HG03520 (cell line): ENCODE results near the gene KRTAP21-2.
"Not testable (repeated sequence)": the region's sequence is repeated elsewhere in the genome, so short reads cannot be mapped to it uniquely, and the experiment has no call there.

Experiments
- ATAC-seq: cut with Tn5 transposase; IDR thresholded peaks from one replicate; pipeline ENCODE4 v1.9.1; 2021; ENCODE audit warnings: mild to moderate bottlenecking, moderate library complexity; ENCODE audit not compliant: unreplicated experiment

Gene KRTAP21-2

GRCh38 chr21:30747159-30747558, at the start of gene KRTAP21-2:
KRTAP21-2 (minus strand) TSS chr21:30747259; CDS start chr21:30747202, 57 bp downstream.
- ATAC-seq: no peak

GRCh38 chr21:30793581-30794314, 46.7 kb upstream of the KRTAP21-2 start:
- ATAC-seq: no peak

- no peak for ATAC-seq
These were observed 32.2 kb upstream of the KRTAP21-2 start for GRCh38 chr21:30779249-30779648.

- no peak for ATAC-seq
These were observed 22.8 kb upstream of the KRTAP21-2 start for GRCh38 chr21:30769724-30770431.

- no peak for ATAC-seq
These were observed 13.7 kb upstream of the KRTAP21-2 start for GRCh38 chr21:30760776-30761175.

- ATAC-seq: no peak
These were observed 11.2 kb upstream of the KRTAP21-2 start for GRCh38 chr21:30758306-30758705.

GRCh38 chr21:30755328-30755727, 8.3 kb upstream of the KRTAP21-2 start, which contains the start of gene KRTAP21-1:
KRTAP21-1 (minus strand) TSS chr21:30755428; CDS start chr21:30755378, 50 bp downstream.
- not testable (repeated sequence) for ATAC-seq

GRCh38 chr21:30740462-30740861, 6.6 kb downstream of the KRTAP21-2 start:
- ATAC-seq: no peak

GRCh38 chr21:30733026-30733425, 14.0 kb downstream of the KRTAP21-2 start:
- no peak for ATAC-seq

- no peak for ATAC-seq
These were observed 20.3 kb downstream of the KRTAP21-2 start for GRCh38 chr21:30726726-30727125.

- no peak for ATAC-seq
These were observed 27.7 kb downstream of the KRTAP21-2 start for GRCh38 chr21:30719401-30719800.

GRCh38 chr21:30718239-30718909, 28.7 kb downstream of the KRTAP21-2 start, which contains the start of gene KRTAP21-3:
KRTAP21-3 (minus strand) TSS chr21:30718777; CDS start chr21:30718759, 18 bp downstream.
- no peak for ATAC-seq

- no peak for ATAC-seq
These were observed 30.0 kb downstream of the KRTAP21-2 start for GRCh38 chr21:30717105-30717504.

- ATAC-seq: no peak
These were observed 32.1 kb downstream of the KRTAP21-2 start for GRCh38 chr21:30714946-30715345.

GRCh38 chr21:30714456-30714855, 32.6 kb downstream of the KRTAP21-2 start:
- ATAC-seq: no peak

GRCh38 chr21:30713766-30714165, 33.3 kb downstream of the KRTAP21-2 start:
- no peak for ATAC-seq

- no peak for ATAC-seq
These were observed 36.6 kb downstream of the KRTAP21-2 start for GRCh38 chr21:30710499-30710898.

GRCh38 chr21:30707409-30707808, 39.6 kb downstream of the KRTAP21-2 start:
- ATAC-seq: no peak
